Erythroblast (primary cell): ENCODE data around the gene PDE1C.

ENCODE experiments used
- GATA1 ChIP-seq: IDR thresholded peaks from 2 replicates; pipeline ENCODE4 v1.6.1; 2011; ENCODE audit warnings: low read depth, mild to moderate bottlenecking, control low read depth, low read length, moderate library complexity
- POLR2A ChIP-seq: IDR thresholded peaks from 2 replicates; pipeline ENCODE4 v1.6.1; 2011; ENCODE audit warnings: mild to moderate bottlenecking, low read length

- TF ChIP-seq POLR2A (no peak), GATA1 (no peak)
These were observed 108.0 kb downstream of the PDE1C start for GRCh38 chr7:31962246-31962645.
